ENCODE measurements around the gene GRIK5. TPM values are rescaled to one million over a fixed set of nuclear protein-coding genes. Genes with fewer than 3 reads are reported as not detected.
"Not testable (repeated sequence)": the region's sequence is repeated elsewhere in the genome, so short reads cannot be mapped to it uniquely, and the experiment has no call there.

The GRIK5 gene
- total RNA-seq, 2 experiments from 2014 or later: 1.6 to 1.7 TPM

DNA sequence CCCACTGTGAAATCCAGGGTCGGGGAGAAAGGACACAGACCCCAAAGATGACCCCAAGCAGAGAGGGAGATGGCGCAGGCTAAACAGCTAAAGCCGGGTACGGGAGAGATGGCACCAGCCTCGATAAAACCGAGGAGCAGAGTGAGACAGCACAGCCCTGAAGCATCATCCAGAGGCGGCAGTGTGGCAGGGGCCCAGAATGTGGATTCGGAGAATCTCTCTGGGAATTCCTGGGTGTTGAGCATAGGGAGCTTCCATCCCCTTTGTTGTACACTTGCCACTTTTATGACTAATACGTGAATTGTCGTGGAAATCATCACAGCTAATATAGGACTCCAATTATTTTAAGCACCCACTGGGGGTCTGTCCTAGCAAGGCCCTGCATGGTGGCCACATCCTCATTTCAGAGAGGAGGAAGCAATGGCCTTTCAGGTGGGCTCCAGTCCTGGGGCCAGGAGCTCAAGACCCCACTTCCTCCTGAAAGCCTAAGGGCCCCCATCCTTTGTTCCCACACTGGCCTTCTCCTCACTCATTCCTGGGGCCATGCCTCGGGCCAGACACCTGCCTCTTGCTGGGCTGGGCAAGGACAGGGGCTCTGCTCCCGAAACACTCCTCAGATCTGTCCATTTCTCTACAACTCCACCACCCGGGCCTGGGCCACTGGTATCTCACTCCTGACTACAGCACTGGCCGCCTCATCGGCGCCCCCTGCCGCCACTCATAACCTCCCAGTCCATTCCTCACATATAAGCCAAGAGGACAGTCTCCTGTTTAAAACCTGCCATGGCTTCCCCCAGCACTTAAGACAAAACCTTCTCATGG lies 46.7 kb downstream of the GRIK5 start:
- CTCF ChIA-PET: interaction anchor here (0.6 to 2.0 kb wide), 6 partner anchors 11 to 327 kb away, joined by 3 to 8 read pairs (median 3); partner anchors contain the start of genes ATP1A3 and RABAC1
- no peaks in the 10 kb centered on the region for H3K27me3 Mint-ChIP-seq
- H3K36me3 Mint-ChIP-seq (ENCODE audit: low read depth): no peaks in the 10 kb centered on the region

GRCh38 chr19:42022616-42023015 lies 47.4 kb downstream of the GRIK5 start:
- ChIA-PET POLR2A (no interaction called here), CTCF (interaction anchor here (0.6 to 2.0 kb wide), 3 partner anchors 12 to 327 kb away, joined by 3 to 8 read pairs (median 4); partner anchors contain the start of gene ATP1A3)
- no peak overlapping the region for H3K27ac Mint-ChIP-seq
- no peaks in the 10 kb centered on the region for H3K4me1 Mint-ChIP-seq
- H3K36me3 Mint-ChIP-seq (ENCODE audit: low read depth): no peaks in the 10 kb centered on the region
- ATAC-seq (no peak), DNase-seq (no peak)
- H3K4me3 Mint-ChIP-seq: no peak overlapping the region
- H3K9me3 Mint-ChIP-seq (ENCODE audit: low read depth): no peaks in the 10 kb centered on the region
- intact Hi-C loops (cut with DNase I, micrococcal nuclease): no loop called here
- no peaks in the 10 kb centered on the region for H3K27me3 Mint-ChIP-seq

More for the DNA sequence above, 46.7 kb downstream of the GRIK5 start:
- H3K4me1 Mint-ChIP-seq: no peaks in the 10 kb centered on the region
- POLR2A ChIA-PET: no interaction called here
- H3K9me3 Mint-ChIP-seq (ENCODE audit: low read depth): no peaks in the 10 kb centered on the region
- peak; percentile 60 for DNase-seq
- no peak overlapping the region for H3K27ac Mint-ChIP-seq
- no peak overlapping the region for H3K4me3 Mint-ChIP-seq
- intact Hi-C loops (cut with DNase I, micrococcal nuclease): no loop called here
- no peak for ATAC-seq

GRCh38 chr19:42021185-42021584 lies 48.8 kb downstream of the GRIK5 start:
- ChIA-PET CTCF (interaction anchor here (0.7 kb wide), 1 partner anchor 344 kb away, joined by 3 read pairs; no protein-coding TSS in a partner anchor), POLR2A (no interaction called here)
- intact Hi-C loops (cut with DNase I, micrococcal nuclease): no loop called here
- Mint-ChIP-seq H3K4me1 (no peaks in the 10 kb centered on the region), H3K27me3 (no peaks in the 10 kb centered on the region), H3K4me3 (no peak overlapping the region), H3K36me3 (ENCODE audit: low read depth) (no peaks in the 10 kb centered on the region), H3K27ac (no peak overlapping the region), H3K9me3 (ENCODE audit: low read depth) (no peaks in the 10 kb centered on the region)
- ATAC-seq (no peak), DNase-seq (no peak)

DNA sequence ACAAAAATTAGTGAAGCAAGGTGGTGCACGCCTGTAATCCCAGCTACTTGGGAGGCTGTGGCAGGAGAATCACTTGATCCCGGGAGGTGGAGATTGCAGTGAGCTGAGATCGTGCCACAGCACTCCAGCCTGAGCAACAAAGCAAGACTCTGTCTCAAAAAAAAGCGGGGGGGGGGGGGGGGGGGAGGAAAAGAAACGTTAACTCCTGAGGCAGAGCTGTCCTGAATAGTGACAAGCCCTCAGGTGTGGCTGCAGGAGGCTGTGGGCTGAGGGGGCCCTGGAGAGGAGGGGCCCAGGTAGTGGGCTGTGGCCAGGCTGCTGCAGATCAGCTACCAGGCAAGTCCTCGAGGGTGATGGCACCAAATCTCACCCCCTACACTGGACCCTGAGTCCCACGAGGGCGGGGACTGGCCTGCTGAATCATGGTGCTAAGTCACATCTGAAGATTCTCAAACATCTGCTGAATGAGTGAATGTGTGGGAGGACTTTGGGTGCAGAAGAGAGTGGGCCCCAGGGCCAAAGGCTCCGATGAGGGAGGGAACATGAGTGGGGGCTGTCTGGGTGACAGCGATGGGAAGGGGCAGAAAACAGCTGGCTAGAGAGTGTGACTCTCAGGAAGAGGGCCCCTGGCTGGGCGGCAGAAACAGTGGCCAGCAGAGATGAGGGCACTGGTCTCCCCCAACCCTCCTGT lies 51.4 kb downstream of the GRIK5 start:
- H3K4me3 Mint-ChIP-seq: no peak overlapping the region
- no peaks in the 10 kb centered on the region for H3K36me3 Mint-ChIP-seq (ENCODE audit: low read depth)
- H3K9me3 Mint-ChIP-seq (ENCODE audit: low read depth): no peaks in the 10 kb centered on the region
- intact Hi-C loops (cut with DNase I, micrococcal nuclease): no loop called here
- POLR2A ChIA-PET: no interaction called here
- no peaks in the 10 kb centered on the region for H3K4me1 Mint-ChIP-seq
- CTCF ChIA-PET: interaction anchor here (0.6 kb wide), 1 partner anchor 125 kb away, joined by 3 read pairs; no protein-coding TSS in a partner anchor
- ATAC-seq (no peak), DNase-seq (no peak)
- H3K27me3 Mint-ChIP-seq: no peaks in the 10 kb centered on the region
- no peak overlapping the region for H3K27ac Mint-ChIP-seq

DNA sequence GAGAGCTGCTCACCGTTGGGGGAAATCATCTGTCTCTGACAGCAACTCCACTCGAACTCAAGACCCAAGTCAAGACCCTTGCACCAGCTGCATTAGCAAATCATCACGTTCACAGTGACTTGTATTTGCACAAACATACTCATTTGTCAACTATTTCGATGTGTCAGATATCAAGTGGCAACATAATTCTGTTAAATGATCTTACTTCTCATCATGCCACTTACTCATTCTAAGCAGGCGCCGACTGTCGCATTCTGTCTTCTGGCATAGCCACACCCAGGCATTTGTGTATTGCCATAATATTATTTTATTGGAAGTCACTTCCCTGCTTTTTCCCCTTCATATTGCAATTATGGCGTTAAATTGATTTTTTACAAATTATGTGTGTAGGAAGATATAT lies 53.0 kb downstream of the GRIK5 start:
- ATAC-seq: no peak
- POLR2A ChIA-PET: no interaction called here
- CTCF ChIA-PET: interaction anchor here (0.9 to 1.5 kb wide), 2 partner anchors 18 to 35 kb away, joined by 3 to 4 read pairs; no protein-coding TSS in a partner anchor
- Mint-ChIP-seq H3K4me3 (no peak overlapping the region), H3K27ac (no peak overlapping the region), H3K27me3 (no peaks in the 10 kb centered on the region), H3K36me3 (ENCODE audit: low read depth) (no peaks in the 10 kb centered on the region), H3K9me3 (ENCODE audit: low read depth) (no peaks in the 10 kb centered on the region), H3K4me1 (no peaks in the 10 kb centered on the region)
- intact Hi-C loops (cut with DNase I, micrococcal nuclease): no loop called here
- no peak for DNase-seq

DNA sequence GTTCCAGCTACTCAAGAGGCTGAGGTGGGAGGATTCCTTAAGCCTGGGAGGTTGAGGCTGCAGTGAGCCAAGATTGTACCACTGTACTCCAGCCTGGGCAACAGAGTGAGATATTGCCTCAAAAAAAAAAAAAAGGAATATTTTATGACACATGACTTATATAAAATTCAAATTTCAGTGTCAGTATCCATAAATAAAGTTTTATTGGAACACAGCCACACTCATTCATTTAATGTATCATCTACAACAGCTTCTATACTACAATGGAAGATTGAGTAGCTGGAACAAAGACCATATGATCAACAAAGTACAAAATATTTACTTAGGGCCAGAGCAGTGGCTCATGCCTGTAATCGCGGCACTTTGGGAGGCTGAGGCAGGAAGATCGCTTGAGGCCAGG lies 57.3 kb downstream of the GRIK5 start:
- H3K27me3 Mint-ChIP-seq; H3K9me3 Mint-ChIP-seq (ENCODE audit: low read depth); POLR2A ChIA-PET; DNase-seq; H3K27ac Mint-ChIP-seq; H3K4me1 Mint-ChIP-seq; H3K36me3 Mint-ChIP-seq (ENCODE audit: low read depth); intact Hi-C loops (cut with DNase I, micrococcal nuclease); H3K4me3 Mint-ChIP-seq; ATAC-seq: not testable (repeated sequence)
- CTCF ChIA-PET: interaction anchor here (0.7 kb wide), 1 partner anchor 271 kb away, joined by 3 read pairs; no protein-coding TSS in a partner anchor

- Mint-ChIP-seq H3K4me3 (no peak overlapping the region), H3K9me3 (ENCODE audit: low read depth) (no peaks in the 10 kb centered on the region), H3K27me3 (no peaks in the 10 kb centered on the region), H3K4me1 (no peaks in the 10 kb centered on the region), H3K36me3 (ENCODE audit: low read depth) (no peaks in the 10 kb centered on the region), H3K27ac (peak overlapping the region; percentile 55)
- POLR2A ChIA-PET: interaction anchor here (0.6 kb wide), 2 partner anchors 68 to 119 kb away, joined by 5 to 9 read pairs; no protein-coding TSS in a partner anchor
- intact Hi-C loops (cut with DNase I, micrococcal nuclease): no loop called here
- DNase-seq (no peak), ATAC-seq (no peak)
- CTCF ChIA-PET: interaction anchor here (0.6 to 0.8 kb wide), 3 partner anchors 24 to 363 kb away, joined by 3 to 4 read pairs (median 4); no protein-coding TSS in a partner anchor
Measured at GRCh38 chr19:42010245-42011126, 59.5 kb downstream of the GRIK5 start.

GRCh38 chr19:42006569-42006968 lies 63.4 kb downstream of the GRIK5 start:
- H3K9me3 Mint-ChIP-seq (ENCODE audit: low read depth): no peaks in the 10 kb centered on the region
- ATAC-seq (no peak), DNase-seq (no peak)
- H3K4me3 Mint-ChIP-seq: no peak overlapping the region
- no peaks in the 10 kb centered on the region for H3K36me3 Mint-ChIP-seq (ENCODE audit: low read depth)
- ChIA-PET CTCF (no interaction called here), POLR2A (no interaction called here)
- intact Hi-C loops (cut with DNase I, micrococcal nuclease): no loop called here
- H3K27me3 Mint-ChIP-seq: peaks cover 16% of the 10 kb centered on the region
- no peak overlapping the region for H3K27ac Mint-ChIP-seq
- H3K4me1 Mint-ChIP-seq: no peaks in the 10 kb centered on the region

DNA sequence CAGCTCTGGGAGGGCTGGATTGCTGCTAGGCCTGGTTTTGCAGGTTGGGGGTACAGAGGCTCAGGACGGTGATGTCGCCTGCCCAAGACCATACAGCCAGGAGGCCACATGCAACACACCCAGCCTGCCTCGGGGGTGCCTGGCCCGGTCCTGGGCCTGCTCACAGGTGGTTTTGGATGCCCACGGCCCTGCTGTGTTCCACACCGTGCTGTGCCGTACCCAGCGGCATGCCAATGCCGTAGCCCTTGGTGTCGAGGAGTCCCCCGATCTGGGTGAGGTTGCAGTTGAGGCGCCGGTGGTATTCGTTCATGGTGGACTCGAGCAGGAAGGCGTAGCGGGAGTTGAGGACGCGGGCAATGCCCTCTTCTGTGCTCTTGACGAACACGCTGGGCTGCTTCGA lies 64.5 kb downstream of the GRIK5 start:
- Mint-ChIP-seq H3K4me3 (no peak overlapping the region), H3K27me3 (peaks cover 24% of the 10 kb centered on the region), H3K27ac (no peak overlapping the region), H3K4me1 (no peaks in the 10 kb centered on the region), H3K9me3 (ENCODE audit: low read depth) (no peaks in the 10 kb centered on the region), H3K36me3 (ENCODE audit: low read depth) (no peaks in the 10 kb centered on the region)
- DNase-seq (no peak), ATAC-seq (no peak)
- ChIA-PET CTCF (no interaction called here), POLR2A (no interaction called here)
- intact Hi-C loops (cut with DNase I, micrococcal nuclease): no loop called here

GRCh38 chr19:42003506-42004294 lies 66.3 kb downstream of the GRIK5 start:
- ChIA-PET POLR2A (no interaction called here), CTCF (interaction anchor here (1.2 kb wide), 1 partner anchor 25 kb away, joined by 3 read pairs; no protein-coding TSS in a partner anchor)
- Mint-ChIP-seq H3K9me3 (ENCODE audit: low read depth) (no peaks in the 10 kb centered on the region), H3K36me3 (ENCODE audit: low read depth) (no peaks in the 10 kb centered on the region), H3K4me3 (no peak overlapping the region), H3K27ac (no peak overlapping the region), H3K4me1 (peaks cover 3% of the 10 kb centered on the region), H3K27me3 (peaks cover 36% of the 10 kb centered on the region)
- intact Hi-C loops (cut with DNase I, micrococcal nuclease): no loop called here
- no peak for DNase-seq
- no peak for ATAC-seq

Measured in activated CD4-positive, alpha-beta T cell treated with anti-CD3 and anti-CD28 coated beads for 36 hours (primary cell).